GM13977 (cell line): Measurements from ENCODE around the gene DDIT4.

Source experiments
- DNase-seq: peaks from one replicate; pipeline ENCODE4 v3.0.0; 2012; ENCODE audit warnings: low spot score
- CTCF ChIP-seq: IDR thresholded peaks from 2 replicates; pipeline ENCODE4 v1.5.1; 2012; ENCODE audit warnings: mild to moderate bottlenecking, control low read depth; ENCODE audit not compliant: insufficient read depth; ENCODE audit errors: extremely low read depth, missing control alignments
- in situ Hi-C: fragments of 300-500 bp; cut with MboI; formaldehyde crosslinking; loops from one replicate; pipeline ENCODE4 v1.12.0; 2022; ENCODE audit warnings: low sequenced_read_pairs, low pct_unique_long_range_greater_than_20kb, mixed read lengths, inconsistent platforms; ENCODE audit not compliant: unreplicated experiment

DDIT4 gene

DNA sequence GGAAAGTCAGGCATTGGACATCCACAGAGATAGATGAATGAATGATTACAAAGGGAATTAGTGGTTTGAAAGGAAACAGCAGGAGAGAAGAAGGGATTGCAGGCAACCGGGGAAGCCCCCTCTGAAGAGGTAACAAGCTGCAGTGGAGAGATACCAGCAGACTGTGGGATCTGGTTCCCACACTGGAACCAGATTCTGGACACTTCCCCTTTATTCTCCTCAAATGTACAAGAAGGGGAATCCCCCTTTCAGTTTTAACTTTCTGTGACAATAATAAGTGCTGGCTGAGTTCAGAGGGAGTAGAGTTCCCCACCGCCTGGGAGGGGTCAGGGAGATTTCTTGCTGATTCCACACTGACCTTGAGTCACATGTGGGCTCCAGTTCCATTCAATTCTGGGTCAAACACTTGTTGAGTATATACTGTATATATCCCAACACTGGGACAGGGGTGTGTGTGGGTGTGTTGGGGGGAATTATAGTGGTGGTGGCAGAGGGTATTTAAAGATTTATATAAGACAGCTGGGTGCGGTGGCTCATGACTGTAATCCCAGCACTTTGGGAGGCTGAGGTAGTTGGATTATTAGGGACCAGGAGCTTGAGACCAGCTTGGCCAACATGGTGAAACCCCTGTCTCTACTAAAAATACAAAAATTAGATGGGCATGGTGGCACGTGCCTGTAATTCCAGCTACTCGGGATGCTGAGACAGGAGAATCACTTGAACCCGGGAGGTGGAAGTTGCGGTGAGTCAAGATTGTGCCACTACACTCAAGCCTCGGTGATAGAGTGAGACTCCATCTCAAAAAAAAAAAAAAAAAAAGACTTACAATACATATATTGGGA is 16.5 kb upstream of the DDIT4 start:
- in situ Hi-C loops, result loop anchor here (10.0 kb wide), 1 partner anchor 78 kb away; no protein-coding TSS in a partner anchor
- TF ChIP-seq CTCF, result no peak
- DNase-seq, result peak; percentile 67

DNA sequence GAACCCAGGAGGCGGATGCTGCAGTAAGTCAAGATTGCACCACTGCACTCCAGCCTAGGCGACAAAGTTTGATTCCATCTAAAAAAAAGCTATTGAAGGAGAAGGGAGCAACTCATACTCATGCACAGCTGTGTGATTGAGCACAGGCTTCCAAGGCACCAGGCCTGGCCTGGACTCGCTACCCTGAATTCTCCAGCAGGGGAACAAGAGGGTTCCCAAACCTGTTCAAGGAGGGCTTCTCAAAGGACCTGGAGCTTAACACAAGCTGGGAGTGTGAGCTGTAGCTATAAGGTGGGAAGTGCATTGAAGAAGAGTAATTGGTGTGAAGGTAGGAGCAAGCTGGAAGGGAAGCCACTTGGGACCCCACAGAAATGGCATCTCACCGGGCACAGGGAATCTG is 15.1 kb upstream of the DDIT4 start:
- TF ChIP-seq CTCF, result no peak
- no peak for DNase-seq
- in situ Hi-C loops, result loop anchor here (10.0 kb wide), 1 partner anchor 76 kb away; no protein-coding TSS in a partner anchor

DNA sequence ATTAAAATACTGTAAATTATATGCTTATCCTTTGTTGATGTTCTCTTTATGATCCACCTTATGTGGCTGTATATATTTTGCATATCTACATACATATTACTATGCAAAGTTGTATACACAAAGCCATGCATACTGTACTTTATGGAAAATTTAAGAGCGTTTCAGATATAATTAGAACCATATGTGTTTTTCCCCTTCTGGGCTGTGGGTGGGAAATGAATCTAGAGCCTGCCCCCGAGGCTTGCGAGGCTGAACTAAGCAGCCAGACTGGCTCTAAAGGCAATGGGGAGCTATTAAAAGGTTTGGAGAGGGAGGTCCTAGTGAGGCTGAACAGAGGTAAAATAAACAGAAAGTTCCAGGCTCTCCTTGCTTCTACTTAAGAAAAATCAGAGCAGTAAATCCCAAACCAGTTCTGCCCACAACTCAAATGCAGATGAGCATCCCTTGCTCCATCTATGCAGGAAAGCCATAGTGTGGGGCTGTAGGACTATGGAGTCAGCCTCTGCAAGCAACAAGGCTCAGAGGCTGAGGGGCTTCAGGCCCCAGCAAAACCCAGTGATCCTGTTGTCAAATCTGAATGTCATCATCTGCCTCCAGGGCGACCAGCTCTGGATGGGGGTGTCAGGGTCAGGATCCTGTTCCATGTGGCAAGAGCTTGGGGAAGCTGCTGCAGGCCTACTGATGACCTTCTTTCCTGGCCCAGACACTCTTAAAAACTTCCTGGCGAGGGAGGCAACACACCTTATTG is 14.1 kb upstream of the DDIT4 start:
- no peak for DNase-seq
- in situ Hi-C loops, result loop anchor here (10.0 kb wide), 1 partner anchor 75 kb away; no protein-coding TSS in a partner anchor
- no peak for TF ChIP-seq CTCF

DNA sequence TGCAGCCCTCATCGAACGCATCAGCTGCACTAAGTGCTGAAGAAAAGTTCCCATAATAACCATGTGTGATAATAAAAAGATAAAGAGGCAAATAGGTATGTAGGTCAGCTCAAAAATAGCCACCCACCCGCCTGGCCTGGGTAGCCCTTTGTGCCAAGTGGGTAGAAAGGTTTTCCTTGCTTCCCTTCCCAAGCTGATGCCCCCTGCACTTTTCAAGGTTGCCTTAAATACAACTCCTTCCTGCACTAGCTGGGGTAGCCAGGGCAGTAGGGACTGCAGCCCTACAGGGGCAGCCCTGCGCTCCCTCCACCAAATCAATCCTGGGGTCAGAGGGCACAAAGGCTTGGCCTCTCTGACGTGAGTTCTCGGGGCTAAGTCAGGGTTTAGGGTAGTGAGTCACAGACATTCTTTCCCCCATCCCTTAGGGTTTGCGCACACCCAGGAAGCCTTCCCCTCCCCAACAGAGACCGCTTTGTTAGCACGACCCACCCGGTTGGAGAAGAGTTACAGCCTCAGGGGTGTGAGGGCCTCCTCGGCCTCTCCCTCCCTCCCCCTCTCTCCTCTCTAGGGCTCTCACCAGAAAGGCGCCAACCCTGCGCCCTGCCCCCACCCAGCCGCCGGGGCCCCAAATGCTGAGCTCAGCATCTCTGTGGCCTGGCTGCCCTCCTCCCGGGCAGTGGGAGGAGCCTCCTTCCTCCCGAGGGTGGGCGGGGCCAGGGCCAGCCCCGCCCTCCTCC is 13.3 kb upstream of the DDIT4 start:
- TF ChIP-seq CTCF, result no peak
- DNase-seq, result no peak
- in situ Hi-C loops, result no loop called here

GRCh38 chr10:72260976-72261783 is 12.5 kb upstream of the DDIT4 start:
- peak; percentile 43 for TF ChIP-seq CTCF
- peak; percentile 82 for DNase-seq
- in situ Hi-C loops, result no loop called here
